ENCODE measurements around the gene ASCC1.

GRCh38 chr10:72265508-72265907 lies 49.4 kb upstream of the ASCC1 start:
- TF ChIP-seq POLR2A (IDR thresholded peaks at IDR 0.05; ENCODE audit: low read depth, low read length): no peak
- no peak for TF ChIP-seq CTCF (IDR thresholded peaks at IDR 0.05; ENCODE audit: extremely low read depth in 1 of 2, insufficient read depth in 1 of 2, low read depth in 1 of 2, low read length in 2 of 2)
- no peak for TF ChIP-seq MYC (IDR thresholded peaks at IDR 0.05; ENCODE audit: low read depth, low read length)
- TF ChIP-seq EZH2 (IDR thresholded peaks at IDR 0.05; ENCODE audit: borderline replicate concordance, low read depth, low read length, severe bottlenecking): no peak
- TF ChIP-seq, protein P1, sequence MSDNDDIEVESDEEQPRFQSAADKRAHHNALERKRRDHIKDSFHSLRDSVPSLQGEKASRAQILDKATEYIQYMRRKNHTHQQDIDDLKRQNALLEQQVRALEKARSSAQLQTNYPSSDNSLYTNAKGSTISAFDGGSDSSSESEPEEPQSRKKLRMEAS (IDR thresholded peaks at IDR 0.05; ENCODE audit: insufficient read depth, insufficient read length): no peak
- no peak for TF ChIP-seq POLR2AphosphoS5 (IDR thresholded peaks at IDR 0.05; ENCODE audit: insufficient read depth, low read depth, low read length)
